HG02759 (cell line): ENCODE data around the gene XKRX.

ENCODE experiments used
- ATAC-seq: cut with Tn5 transposase; IDR thresholded peaks from one replicate; pipeline ENCODE4 v1.9.1; 2021; ENCODE audit warnings: mild to moderate bottlenecking, moderate library complexity; ENCODE audit not compliant: unreplicated experiment

XKRX gene

GRCh38 chrX:100928660-100929613 is at the start of gene XKRX:
Gene XKRX (minus strand): TSS chrX:100928917. CDS start chrX:100928304, 613 bp downstream.
- ATAC-seq: peak; percentile 77

GRCh38 chrX:100976211-100976610 is 47.5 kb upstream of the XKRX start:
- ATAC-seq: no peak

- no peak for ATAC-seq
Observed at GRCh38 chrX:100975212-100975611, 46.5 kb upstream of the XKRX start.

GRCh38 chrX:100973411-100973810 is 44.7 kb upstream of the XKRX start:
- no peak for ATAC-seq

GRCh38 chrX:100969936-100970335 is 41.2 kb upstream of the XKRX start:
- ATAC-seq: no peak

- ATAC-seq: no peak
Observed at GRCh38 chrX:100969408-100969807, 40.7 kb upstream of the XKRX start, which contains the start of gene ARL13A. Gene ARL13A (plus strand): TSS chrX:100969708. CDS start chrX:100973690, 3,982 bp downstream.

- no peak for ATAC-seq
Observed at GRCh38 chrX:100964362-100964761, 35.6 kb upstream of the XKRX start.

GRCh38 chrX:100962811-100963210 is 34.1 kb upstream of the XKRX start:
- no peak for ATAC-seq

GRCh38 chrX:100948557-100948956 is 19.8 kb upstream of the XKRX start:
- ATAC-seq: no peak

- ATAC-seq: no peak
Observed at GRCh38 chrX:100946299-100946927, 17.7 kb upstream of the XKRX start.

GRCh38 chrX:100944601-100945000 is 15.9 kb upstream of the XKRX start:
- no peak for ATAC-seq

- ATAC-seq: no peak
Observed at GRCh38 chrX:100939333-100939732, 10.6 kb upstream of the XKRX start.

- ATAC-seq: no peak
Observed at GRCh38 chrX:100935767-100936166, 7.0 kb upstream of the XKRX start.

GRCh38 chrX:100931925-100932285 is 3.2 kb upstream of the XKRX start:
- no peak for ATAC-seq

- ATAC-seq: peak; percentile 69
Observed at GRCh38 chrX:100931218-100931924, 2.7 kb upstream of the XKRX start.

GRCh38 chrX:100926453-100926852 is 2.3 kb downstream of the XKRX start:
- no peak for ATAC-seq

GRCh38 chrX:100924375-100924774 is 4.3 kb downstream of the XKRX start:
- no peak for ATAC-seq

- no peak for ATAC-seq
Observed at GRCh38 chrX:100915562-100915961, 13.2 kb downstream of the XKRX start.

GRCh38 chrX:100913111-100913510 is 15.6 kb downstream of the XKRX start:
- no peak for ATAC-seq

GRCh38 chrX:100911731-100912130 is 17.0 kb downstream of the XKRX start:
- ATAC-seq: no peak

- no peak for ATAC-seq
Observed at GRCh38 chrX:100905620-100906019, 23.1 kb downstream of the XKRX start.
